Stromal cell of bone marrow (primary cell): ENCODE results near the gene AGT.
"Not testable (repeated sequence)": the region's sequence is repeated elsewhere in the genome, so short reads cannot be mapped to it uniquely, and the experiment has no call there.

Source experiments
- DNase-seq: peaks from one replicate; pipeline ENCODE4 v3.0.0-alpha.2; 2012; ENCODE audit warnings: low read depth

AGT gene

GRCh38 chr1:230706887-230707731, 6.8 kb downstream of the AGT start:
- DNase-seq: no peak

GRCh38 chr1:230706020-230706699, 7.8 kb downstream of the AGT start:
- no peak for DNase-seq

GRCh38 chr1:230705289-230706019, 8.5 kb downstream of the AGT start:
- DNase-seq: no peak

GRCh38 chr1:230704830-230705229, 9.1 kb downstream of the AGT start:
- DNase-seq: no peak

DNA sequence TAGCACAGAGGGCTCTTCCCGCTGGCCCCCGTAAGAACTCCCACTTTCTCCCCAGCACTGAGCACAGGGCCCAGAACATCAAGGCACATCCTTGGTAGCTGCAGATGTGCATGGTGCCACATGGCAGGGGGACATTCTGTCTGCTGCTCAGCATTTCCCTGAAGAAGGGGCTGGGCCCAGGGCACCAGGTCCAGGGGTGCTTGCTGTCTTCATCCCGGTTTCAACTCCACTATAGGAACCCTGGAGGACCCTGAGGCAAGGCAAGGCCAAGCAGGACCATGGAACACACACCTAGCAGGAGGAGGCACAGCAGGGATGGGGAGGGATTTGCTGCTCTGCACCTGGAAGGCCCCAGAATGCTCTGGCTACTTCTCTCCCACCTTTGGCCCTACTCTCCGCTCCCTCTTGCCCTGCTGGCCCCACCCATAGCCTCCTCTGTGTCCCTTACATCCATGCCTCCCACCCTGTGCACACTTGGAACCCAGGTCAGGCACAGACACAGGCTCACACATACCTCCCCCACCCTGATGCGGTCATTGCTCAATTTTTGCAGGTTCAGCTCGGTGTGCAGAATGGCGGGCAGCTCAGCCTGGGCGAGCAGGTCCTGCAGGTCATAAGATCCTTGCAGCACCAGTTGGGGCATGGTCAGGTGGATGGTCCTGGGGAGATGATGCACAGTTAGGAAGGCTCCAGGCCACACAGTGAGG, 10.1 kb downstream of the AGT start:
- DNase-seq: no peak

- no peak for DNase-seq
Measured at GRCh38 chr1:230702934-230703678, 10.8 kb downstream of the AGT start.

GRCh38 chr1:230701895-230702768, 11.8 kb downstream of the AGT start:
- no peak for DNase-seq

- DNase-seq: no peak
Measured at GRCh38 chr1:230701434-230701833, 12.5 kb downstream of the AGT start.

DNA sequence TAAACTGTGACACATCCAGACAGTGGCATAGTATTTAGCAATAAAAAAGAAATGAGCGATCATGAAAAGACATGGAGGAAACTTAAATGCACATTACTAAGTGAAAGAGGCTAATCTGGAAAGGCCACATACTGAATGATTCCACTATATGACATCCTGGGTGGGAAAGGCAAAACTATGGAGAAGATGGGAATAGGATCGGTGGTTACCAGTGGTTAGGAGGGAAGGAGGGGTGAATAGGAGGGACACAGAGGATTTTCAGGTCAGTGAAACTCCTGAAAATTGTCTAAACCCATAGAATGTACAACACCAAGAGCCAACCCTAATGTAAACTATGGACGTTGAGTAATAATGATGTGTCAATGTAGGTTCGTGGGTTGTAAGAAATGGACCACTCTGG, 13.8 kb downstream of the AGT start:
- no peak for DNase-seq

- no peak for DNase-seq
Measured at GRCh38 chr1:230699716-230700115, 14.2 kb downstream of the AGT start.

GRCh38 chr1:230698964-230699363, 15.0 kb downstream of the AGT start:
- not testable (repeated sequence) for DNase-seq

- no peak for DNase-seq
Measured at GRCh38 chr1:230698130-230698529, 15.8 kb downstream of the AGT start.

- DNase-seq: no peak
Measured at GRCh38 chr1:230696722-230697437, 17.0 kb downstream of the AGT start.

GRCh38 chr1:230696218-230696617, 17.7 kb downstream of the AGT start:
- DNase-seq: no peak

DNA sequence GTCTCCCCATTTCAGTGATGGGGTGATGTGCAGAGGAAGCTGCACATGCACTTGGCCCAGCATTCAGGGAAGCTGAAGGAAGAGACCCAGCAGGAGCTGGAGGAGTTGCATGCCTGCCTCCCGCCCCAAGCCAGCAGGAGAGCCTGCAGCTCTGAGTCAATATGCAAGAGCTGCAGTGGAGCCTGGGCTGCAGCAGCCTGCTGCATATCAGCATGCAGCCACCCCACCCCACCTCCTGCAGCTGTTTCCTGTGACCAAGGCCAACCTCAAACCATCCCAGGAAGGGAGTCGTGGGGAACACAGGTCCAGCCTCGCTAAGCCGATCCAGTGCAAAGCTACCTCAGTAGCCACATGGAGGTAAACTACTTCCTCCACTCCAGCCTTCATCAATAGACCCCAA, 18.9 kb downstream of the AGT start:
- no peak for DNase-seq

- DNase-seq: no peak
Measured at GRCh38 chr1:230694464-230694863, 19.5 kb downstream of the AGT start.

DNA sequence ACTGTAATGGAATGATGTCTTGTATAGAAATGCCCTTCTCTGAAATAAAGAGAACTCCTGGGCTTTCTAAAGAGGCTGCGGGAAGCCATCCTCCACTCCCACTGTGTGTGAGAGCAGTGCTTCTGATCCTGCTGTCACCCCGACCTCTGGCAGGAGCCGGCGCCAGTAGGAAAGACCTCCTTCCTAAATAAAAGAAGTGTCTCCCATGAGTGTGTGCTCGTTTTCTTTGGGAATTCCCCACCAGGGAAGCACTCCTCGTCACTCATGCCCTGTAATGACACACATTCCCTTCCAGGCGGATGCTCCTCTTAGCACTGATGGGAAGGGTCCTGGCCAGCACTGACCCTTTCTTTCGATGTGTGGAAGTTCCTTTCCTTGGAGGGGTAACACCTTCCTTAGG, 20.1 kb downstream of the AGT start:
- DNase-seq: no peak

GRCh38 chr1:230693221-230693620, 20.7 kb downstream of the AGT start:
- DNase-seq: no peak

GRCh38 chr1:230691615-230692014, 22.3 kb downstream of the AGT start:
- no peak for DNase-seq

- no peak for DNase-seq
Measured at GRCh38 chr1:230690101-230690500, 23.8 kb downstream of the AGT start.
